MCF 10A (cell line): ENCODE measurements around the gene UCP3. TPM values are rescaled to one million over a fixed set of nuclear protein-coding genes. Genes with fewer than 3 reads are reported as not detected.

Source experiments
- BruUV-seq: library from RNA; stranded (reverse); fragments of 400-500 nt; replicated peaks from 2 replicates; lab custom pipeline; 2021; lab: Mats Ljungman, UMichigan
- CTCF ChIA-PET: fragments of 300-600 bp; sonication (Branson Sonifier 250); formaldehyde crosslinking; extraction: SDS; loops from one replicate; lab custom pipeline; 2021; ENCODE audit warnings: antibody characterized with exemption, inconsistent platforms; lab: Yijun Ruan, JAX
- POLR2A ChIA-PET: fragments of 300-600, 350-650 bp; sonication (Branson Sonifier 250); formaldehyde crosslinking; extraction: SDS; loops from one replicate; lab custom pipeline; 2020; ENCODE audit warnings: antibody characterized with exemption, inconsistent platforms; lab: Yijun Ruan, JAX
- DNase-seq: peaks from one replicate; pipeline ENCODE4 v3.0.0-alpha.2; 2018; ENCODE audit not compliant: unreplicated experiment
- H3K27ac Mint-ChIP-seq: one replicate; pipeline ENCODE4 v1.8.0; 2022; ENCODE audit warnings: mild to moderate bottlenecking, low read depth, mixed read lengths; ENCODE audit not compliant: unreplicated experiment
- H3K27me3 Mint-ChIP-seq: one replicate; pipeline ENCODE4 v1.8.0; 2022; ENCODE audit warnings: mixed read lengths; ENCODE audit not compliant: insufficient read depth, unreplicated experiment
- H3K36me3 Mint-ChIP-seq: one replicate; pipeline ENCODE4 v1.8.0; 2022; ENCODE audit warnings: mild to moderate bottlenecking, moderate library complexity, mixed read lengths; ENCODE audit not compliant: insufficient read depth, unreplicated experiment
- H3K4me1 Mint-ChIP-seq: one replicate; pipeline ENCODE4 v1.8.0; 2022; ENCODE audit warnings: mixed read lengths; ENCODE audit not compliant: insufficient read depth, unreplicated experiment
- H3K4me3 Mint-ChIP-seq: one replicate; pipeline ENCODE4 v1.8.0; 2022; ENCODE audit warnings: mild to moderate bottlenecking, moderate library complexity, mixed read lengths; ENCODE audit not compliant: unreplicated experiment
- H3K9me3 Mint-ChIP-seq: one replicate; pipeline ENCODE4 v1.8.0; 2022; ENCODE audit warnings: mixed read lengths; ENCODE audit not compliant: unreplicated experiment
- CTCF ChIP-seq: fragments of 200-600 bp; IDR thresholded peaks from one replicate; pipeline ENCODE4 v1.8.0; 2022; ENCODE audit warnings: antibody characterized with exemption, mild to moderate bottlenecking; ENCODE audit not compliant: unreplicated experiment
- intact Hi-C: fragments of 100-400 bp; cut with micrococcal nuclease; formaldehyde crosslinking; loops from 2 replicates; pipeline ENCODE4 v1.14.1; 2022
- total RNA-seq: library from RNA; stranded (reverse); gene quantifications from 2 replicates; pipeline ENCODE4 v1.2.3, GENCODE V29; 2022

UCP3 gene
- total RNA-seq, 1 experiment from 2014 or later = 1.5 TPM

- Mint-ChIP-seq H3K36me3 (peaks cover 7% of the 10 kb centered on the region), H3K9me3 (no peaks in the 10 kb centered on the region), H3K27me3 (no peaks in the 10 kb centered on the region), H3K4me1 (peaks cover 5% of the 10 kb centered on the region), H3K27ac (no peak overlapping the region), H3K4me3 (no peak overlapping the region)
- TF ChIP-seq CTCF = no peak
- POLR2A ChIA-PET = no interaction called here
- DNase-seq = no peak
- intact Hi-C loops = no loop called here
- CTCF ChIA-PET = interaction anchor here (0.7 kb wide), 1 partner anchor 449 kb away, joined by 3 read pairs; no protein-coding TSS in a partner anchor
- BruUV-seq = no TSS peak
Measured at GRCh38 chr11:74000307-74001133, 8.4 kb downstream of the UCP3 start.

- Mint-ChIP-seq H3K9me3 (no peaks in the 10 kb centered on the region), H3K27ac (no peak overlapping the region), H3K4me1 (peaks cover 5% of the 10 kb centered on the region), H3K27me3 (no peaks in the 10 kb centered on the region), H3K4me3 (no peak overlapping the region), H3K36me3 (peaks cover 7% of the 10 kb centered on the region)
- DNase-seq = no peak
- BruUV-seq = no TSS peak
- ChIA-PET POLR2A (no interaction called here), CTCF (interaction anchor here (0.7 kb wide), 1 partner anchor 450 kb away, joined by 3 read pairs; no protein-coding TSS in a partner anchor)
- intact Hi-C loops = no loop called here
- TF ChIP-seq CTCF = no peak
Measured at GRCh38 chr11:73999581-74000306, 9.1 kb downstream of the UCP3 start.

- BruUV-seq = no TSS peak
- H3K27ac Mint-ChIP-seq = no peak overlapping the region
- no peaks in the 10 kb centered on the region for H3K9me3 Mint-ChIP-seq
- peaks cover 7% of the 10 kb centered on the region for H3K36me3 Mint-ChIP-seq
- intact Hi-C loops = no loop called here
- ChIA-PET CTCF (interaction anchor here (0.5 kb wide), 1 partner anchor 635 kb away, joined by 3 read pairs; no protein-coding TSS in a partner anchor), POLR2A (no interaction called here)
- no peak for DNase-seq
- no peaks in the 10 kb centered on the region for H3K27me3 Mint-ChIP-seq
- H3K4me3 Mint-ChIP-seq = no peak overlapping the region
- H3K4me1 Mint-ChIP-seq = peaks cover 5% of the 10 kb centered on the region
- TF ChIP-seq CTCF = no peak
Measured at GRCh38 chr11:73998846-73999575, 9.9 kb downstream of the UCP3 start.
